ENCODE data around the gene IFRD1. TPM values are rescaled to one million over a fixed set of nuclear protein-coding genes. Genes with fewer than 3 reads are reported as not detected.

IFRD1 gene
- total and polyA plus RNA-seq, 8 donors = 19.9 to 137 (median 44.0) TPM

GRCh38 chr7:112492186-112492585 lies 41.9 kb downstream of the IFRD1 start:
- Histone ChIP-seq H3K4me1 (peaks cover 0 to 9% (median 0%) of the 10 kb centered on the region in 4 donors), H3K27ac (no peak overlapping the region), H3K9me3 (no peaks in the 10 kb centered on the region), H3K4me3 (no peak overlapping the region), H3K27me3 (no peaks in the 10 kb centered on the region), H3K36me3 (peaks cover 0 to 13% (median 8%) of the 10 kb centered on the region in 4 donors)
- DNase-seq = no peak
- intact Hi-C loops (cut with DNase I; ENCODE audit: low total_unique reads) = loop anchor here (10.0 kb wide), 1 partner anchor 747 kb away; no protein-coding TSS in a partner anchor
- 60 to 89% (median 74%) methylated on average over 2 of the region's 2 CpGs for WGBS, 5 donors
- TF ChIP-seq POLR2A (IDR thresholded peaks at IDR 0.05) = no peak

GRCh38 chr7:112494656-112495055 lies 44.4 kb downstream of the IFRD1 start:
- Histone ChIP-seq H3K4me1 (peaks cover 0 to 9% (median 0%) of the 10 kb centered on the region in 4 donors), H3K27ac (no peak overlapping the region), H3K4me3 (no peak overlapping the region), H3K27me3 (no peaks in the 10 kb centered on the region), H3K9me3 (no peaks in the 10 kb centered on the region), H3K36me3 (peaks cover 0 to 10% (median 6%) of the 10 kb centered on the region in 4 donors)
- no peak for DNase-seq
- 78 to 89% (median 82%) methylated on average over 2 of the region's 2 CpGs for whole genome bisulfite sequencing, 5 donors
- TF ChIP-seq POLR2AphosphoS5 (IDR thresholded peaks at IDR 0.05) (no peak), POLR2A (IDR thresholded peaks at IDR 0.05) (no peak), CTCF (IDR thresholded peaks at IDR 0.05) (no peak), EP300 (IDR thresholded peaks at IDR 0.05) (no peak)
- intact Hi-C loops (cut with DNase I; ENCODE audit: low total_unique reads) = loop anchor here (10.0 kb wide), 1 partner anchor 750 kb away; no protein-coding TSS in a partner anchor

- intact Hi-C loops (cut with DNase I; ENCODE audit: low total_unique reads) = loop anchor here (10.0 kb wide), 1 partner anchor 750 kb away; no protein-coding TSS in a partner anchor
- Histone ChIP-seq H3K9me3 (no peaks in the 10 kb centered on the region), H3K4me1 (peaks cover 0 to 9% (median 0%) of the 10 kb centered on the region in 4 donors), H3K27ac (no peak overlapping the region), H3K27me3 (no peaks in the 10 kb centered on the region), H3K36me3 (peaks cover 0 to 3% (median 1%) of the 10 kb centered on the region in 4 donors), H3K4me3 (no peak overlapping the region)
- 64 to 71% (median 69%) methylated on average over 2 of the region's 2 CpGs for WGBS, 5 donors
- DNase-seq = no peak
- TF ChIP-seq EP300 (IDR thresholded peaks at IDR 0.05) = no peak
These were observed 45.0 kb downstream of the IFRD1 start for GRCh38 chr7:112495156-112495788.

GRCh38 chr7:112495810-112496462 lies 45.7 kb downstream of the IFRD1 start:
- peak; percentile 67 to 86 for DNase-seq
- H3K9me3 ChIP-seq = no peaks in the 10 kb centered on the region
- TF ChIP-seq POLR2A (IDR thresholded peaks at IDR 0.05) (no peak), CTCF (IDR thresholded peaks at IDR 0.05) (peak in 5 of 7 experiments; percentile 34 to 87 (median 55)), POLR2AphosphoS5 (IDR thresholded peaks at IDR 0.05) (peak in 2 of 3 donors; percentile 17 to 68)
- no peaks in the 10 kb centered on the region for H3K36me3 ChIP-seq
- no peaks in the 10 kb centered on the region for H3K27me3 ChIP-seq
- peaks cover 0 to 9% (median 0%) of the 10 kb centered on the region in 4 donors for H3K4me1 ChIP-seq
- H3K4me3 ChIP-seq = no peak overlapping the region
- intact Hi-C loops (cut with DNase I; ENCODE audit: low total_unique reads) = loop anchor here (10.0 kb wide), 1 partner anchor 751 kb away; no protein-coding TSS in a partner anchor
- no peak overlapping the region for H3K27ac ChIP-seq
- WGBS, 5 donors = 15 to 33% (median 19%) methylated on average over 6 of the region's 6 CpGs

- TF ChIP-seq CTCF (IDR thresholded peaks at IDR 0.05) (no peak), EP300 (IDR thresholded peaks at IDR 0.05) (no peak), POLR2A (IDR thresholded peaks at IDR 0.05) (no peak), POLR2AphosphoS5 (IDR thresholded peaks at IDR 0.05) (no peak)
- Histone ChIP-seq H3K36me3 (no peaks in the 10 kb centered on the region), H3K4me1 (peaks cover 0 to 19% (median 8%) of the 10 kb centered on the region in 4 donors), H3K9me3 (no peaks in the 10 kb centered on the region), H3K4me3 (no peak overlapping the region), H3K27me3 (no peaks in the 10 kb centered on the region), H3K27ac (no peak overlapping the region)
- intact Hi-C loops (cut with DNase I; ENCODE audit: low total_unique reads) = loop anchor here (10.0 kb wide), 1 partner anchor 753 kb away; no protein-coding TSS in a partner anchor
- DNase-seq = no peak
- WGBS, 5 donors = 16 to 29% (median 23%) methylated on average over 2 of the region's 2 CpGs
These were observed 47.2 kb downstream of the IFRD1 start for GRCh38 chr7:112497481-112497880.

All from stomach (tissue), 9 donors.